ENCODE results near the gene FLACC1.

GRCh38 chr2:201262718-201263117 lies 94.4 kb downstream of the FLACC1 start:
- no peak for TF ChIP-seq TCF4 (CRISPR knock-in tag; IDR thresholded peaks at IDR 0.05; ENCODE audit: borderline replicate concordance)
- no peak for TF ChIP-seq TOX (CRISPR knock-in tag; IDR thresholded peaks at IDR 0.05; ENCODE audit: borderline replicate concordance)
- TF ChIP-seq ZFP30 (CRISPR knock-in tag; IDR thresholded peaks at IDR 0.05), result no peak
- no peak for TF ChIP-seq ZC3H10 (CRISPR knock-in tag; IDR thresholded peaks at IDR 0.05)
- TF ChIP-seq, protein P1, sequence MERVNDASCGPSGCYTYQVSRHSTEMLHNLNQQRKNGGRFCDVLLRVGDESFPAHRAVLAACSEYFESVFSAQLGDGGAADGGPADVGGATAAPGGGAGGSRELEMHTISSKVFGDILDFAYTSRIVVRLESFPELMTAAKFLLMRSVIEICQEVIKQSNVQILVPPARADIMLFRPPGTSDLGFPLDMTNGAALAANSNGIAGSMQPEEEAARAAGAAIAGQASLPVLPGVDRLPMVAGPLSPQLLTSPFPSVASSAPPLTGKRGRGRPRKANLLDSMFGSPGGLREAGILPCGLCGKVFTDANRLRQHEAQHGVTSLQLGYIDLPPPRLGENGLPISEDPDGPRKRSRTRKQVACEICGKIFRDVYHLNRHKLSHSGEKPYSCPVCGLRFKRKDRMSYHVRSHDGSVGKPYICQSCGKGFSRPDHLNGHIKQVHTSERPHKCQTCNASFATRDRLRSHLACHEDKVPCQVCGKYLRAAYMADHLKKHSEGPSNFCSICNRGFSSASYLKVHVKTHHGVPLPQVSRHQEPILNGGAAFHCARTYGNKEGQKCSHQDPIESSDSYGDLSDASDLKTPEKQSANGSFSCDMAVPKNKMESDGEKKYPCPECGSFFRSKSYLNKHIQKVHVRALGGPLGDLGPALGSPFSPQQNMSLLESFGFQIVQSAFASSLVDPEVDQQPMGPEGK (CRISPR knock-in tag; IDR thresholded peaks at IDR 0.05; ENCODE audit: borderline replicate concordance), result no peak
- TF ChIP-seq CSDC2 (CRISPR knock-in tag; IDR thresholded peaks at IDR 0.05), result no peak
- no peak for TF ChIP-seq CSRNP3 (CRISPR knock-in tag; IDR thresholded peaks at IDR 0.05)
- no peak for TF ChIP-seq ZFP3 (CRISPR knock-in tag; IDR thresholded peaks at IDR 0.05)
- no peak for TF ChIP-seq OSR1 (CRISPR knock-in tag; IDR thresholded peaks at IDR 0.05)
- no peak for TF ChIP-seq PPARA (CRISPR knock-in tag; IDR thresholded peaks at IDR 0.05; ENCODE audit: borderline replicate concordance)
- no peak for TF ChIP-seq SNAI2 (CRISPR knock-in tag; IDR thresholded peaks at IDR 0.05)
- no peak for TF ChIP-seq RARB (CRISPR knock-in tag; IDR thresholded peaks at IDR 0.05)

Data from SK-N-SH treated with all-trans-retinoic acid at 6 μM for 48 hours (cell line).